H9 (cell line): ENCODE data around the gene PSMD1. TPM values are rescaled to one million over a fixed set of nuclear protein-coding genes. Genes with fewer than 3 reads are reported as not detected.

Experiments used
- DNase-seq: peaks from one replicate; pipeline ENCODE4 v3.0.0-alpha.2; 2017
- H2AFZ ChIP-seq: one replicate; pipeline ENCODE4 v1.6.1; 2013; ENCODE audit warnings: mild to moderate bottlenecking, low read length, control low read depth, moderate library complexity
- H2AK5ac ChIP-seq: 2 replicates; pipeline ENCODE4 v1.6.1; 2013; ENCODE audit warnings: low read length, control low read depth, mixed read lengths; ENCODE audit not compliant: insufficient read length
- H2BK120ac ChIP-seq: one replicate; pipeline ENCODE4 v1.6.1; 2013; ENCODE audit warnings: low read depth, mild to moderate bottlenecking, low read length, control low read depth, inconsistent platforms; ENCODE audit not compliant: poor library complexity, severe bottlenecking
- H2BK12ac ChIP-seq: 2 replicates; pipeline ENCODE4 v1.6.1; 2013; ENCODE audit warnings: low read length, control low read depth, mixed read lengths, low read depth; ENCODE audit not compliant: insufficient read length
- H2BK15ac ChIP-seq: 2 replicates; pipeline ENCODE4 v1.6.1; 2013; ENCODE audit warnings: low read depth, low read length, control low read depth
- H2BK20ac ChIP-seq: one replicate; pipeline ENCODE4 v1.6.1; 2013; ENCODE audit warnings: low read depth, mild to moderate bottlenecking, low read length, control low read depth, inconsistent platforms; ENCODE audit not compliant: poor library complexity, severe bottlenecking
- H2BK5ac ChIP-seq: 2 replicates; pipeline ENCODE4 v1.6.1; 2013; ENCODE audit warnings: low read length, control low read depth, mixed read lengths; ENCODE audit not compliant: insufficient read length
- H3K14ac ChIP-seq: 2 replicates; pipeline ENCODE4 v1.6.1; 2013; ENCODE audit warnings: low read length, control low read depth; ENCODE audit not compliant: insufficient read depth
- H3K18ac ChIP-seq: 2 replicates; pipeline ENCODE4 v1.6.1; 2013; ENCODE audit warnings: low read depth, mild to moderate bottlenecking, mixed read lengths, low read length, control low read depth; ENCODE audit not compliant: insufficient read length
- H3K23ac ChIP-seq: 2 replicates; pipeline ENCODE4 v1.6.1; 2013; ENCODE audit warnings: low read length, control low read depth, mixed read lengths, low read depth; ENCODE audit not compliant: insufficient read length
- H3K23me2 ChIP-seq: 2 replicates; pipeline ENCODE4 v1.6.1; 2013; ENCODE audit warnings: low read depth, mild to moderate bottlenecking, mixed read lengths, low read length, control low read depth; ENCODE audit not compliant: insufficient read length, poor library complexity, severe bottlenecking
- H3K27ac ChIP-seq: 2 replicates; pipeline ENCODE4 v1.5.1; 2013; ENCODE audit warnings: low read length, control low read depth, mixed read lengths, low read depth; ENCODE audit not compliant: insufficient read length
- H3K27me3 ChIP-seq: 2 replicates; pipeline ENCODE4 v1.6.1; 2013; ENCODE audit warnings: low read length, control low read depth, inconsistent platforms; ENCODE audit not compliant: insufficient read depth
- H3K4ac ChIP-seq: 2 replicates; pipeline ENCODE4 v1.6.1; 2013; ENCODE audit warnings: low read depth, mild to moderate bottlenecking, control low read depth, inconsistent platforms, low read length, moderate library complexity
- H3K4me1 ChIP-seq: 2 replicates; pipeline ENCODE4 v1.6.1; 2013; ENCODE audit warnings: low read length, control low read depth, inconsistent platforms; ENCODE audit not compliant: insufficient read depth
- H3K4me2 ChIP-seq: 2 replicates; pipeline ENCODE4 v1.6.1; 2013; ENCODE audit warnings: low read length, control low read depth, mixed read lengths; ENCODE audit not compliant: insufficient read length, insufficient read depth
- H3K56ac ChIP-seq: 2 replicates; pipeline ENCODE4 v1.6.1; 2013; ENCODE audit warnings: low read depth, mild to moderate bottlenecking, mixed read lengths, low read length, control low read depth; ENCODE audit not compliant: insufficient read length
- H3K79me1 ChIP-seq: 2 replicates; pipeline ENCODE4 v1.6.1; 2013; ENCODE audit warnings: low read depth, mild to moderate bottlenecking, moderate library complexity, low read length, control low read depth, inconsistent platforms; ENCODE audit not compliant: insufficient read depth, poor library complexity, severe bottlenecking
- H3K79me2 ChIP-seq: 2 replicates; pipeline ENCODE4 v1.6.1; 2013; ENCODE audit warnings: low read length, control low read depth, inconsistent platforms; ENCODE audit not compliant: insufficient read depth
- H3K9ac ChIP-seq: 2 replicates; pipeline ENCODE4 v1.6.1; 2013; ENCODE audit warnings: low read length, control low read depth, mixed read lengths; ENCODE audit not compliant: insufficient read length; ENCODE audit errors: extremely low read depth
- H3K9me3 ChIP-seq: one replicate; pipeline ENCODE4 v1.6.1; 2013; ENCODE audit warnings: low read depth, low read length, inconsistent platforms; ENCODE audit not compliant: control insufficient read depth
- H3T11ph ChIP-seq: one replicate; pipeline ENCODE4 v1.6.1; 2013; ENCODE audit warnings: mild to moderate bottlenecking, low read length, control low read depth, inconsistent platforms
- H4K20me1 ChIP-seq: one replicate; pipeline ENCODE4 v1.6.1; 2013; ENCODE audit not compliant: control insufficient read depth, insufficient read length, insufficient read depth
- H4K5ac ChIP-seq: 2 replicates; pipeline ENCODE4 v1.6.1; 2013; ENCODE audit warnings: low read depth, mild to moderate bottlenecking, mixed read lengths, low read length, control low read depth; ENCODE audit not compliant: insufficient read length
- H4K8ac ChIP-seq: replicated peaks from 2 replicates; pipeline ENCODE4 v1.6.1; 2013; ENCODE audit warnings: low read length, control low read depth, mixed read lengths, low read depth; ENCODE audit not compliant: insufficient read length
- H4K91ac ChIP-seq: 2 replicates; pipeline ENCODE4 v1.6.1; 2013; ENCODE audit warnings: low read depth, mild to moderate bottlenecking, moderate library complexity, mixed read lengths, low read length, control low read depth; ENCODE audit not compliant: insufficient read length
- H3K27ac Mint-ChIP-seq, 3 experiments: 2 replicates in 2 of 3; 3 replicates in 1 of 3; pipeline ENCODE4 v1.8.0; 2020 to 2021; ENCODE audit warnings: mixed read lengths in 3 of 3, mild to moderate bottlenecking in 1 of 3, moderate library complexity in 1 of 3
- H3K27me3 Mint-ChIP-seq: 2 replicates; pipeline ENCODE4 v1.8.0; 2021; ENCODE audit warnings: low read depth, mild to moderate bottlenecking, moderate library complexity, mixed read lengths
- H3K36me3 Mint-ChIP-seq, 3 experiments: 2 replicates in 2 of 3; 3 replicates in 1 of 3; pipeline ENCODE4 v1.8.0; 2020 to 2021; ENCODE audit warnings: low read depth in 3 of 3, mixed read lengths in 3 of 3; ENCODE audit not compliant: insufficient read depth in 1 of 3
- H3K4me1 Mint-ChIP-seq, 2 experiments: 2 replicates each; pipeline ENCODE4 v1.8.0; 2020; ENCODE audit warnings: mixed read lengths in 2 of 2
- H3K4me3 Mint-ChIP-seq, 2 experiments: 2 replicates in 1 of 2; 3 replicates in 1 of 2; pipeline ENCODE4 v1.8.0; 2020 to 2021; ENCODE audit warnings: mild to moderate bottlenecking in 2 of 2, mixed read lengths in 2 of 2, moderate library complexity in 1 of 2
- H3K9me3 Mint-ChIP-seq, 2 experiments: 2 replicates in 1 of 2; 3 replicates in 1 of 2; pipeline ENCODE4 v1.8.0; 2020; ENCODE audit warnings: mild to moderate bottlenecking in 2 of 2, mixed read lengths in 2 of 2, moderate library complexity in 1 of 2
- CTCF ChIP-seq: fragments of 200-600 bp; sonication (generic); conservative IDR thresholded peaks from 3 replicates; pipeline ENCODE4 v1.8.0; 2021; ENCODE audit warnings: antibody characterized with exemption, mild to moderate bottlenecking
- WGBS: extraction: QIAGEN DNeasy Blood & Tissue Kit; methylation state at CpG from one replicate; pipeline ENCODE4 v1.1.7; 2013; ENCODE audit warnings: missing lambda C conversion rate, low lambda C conversion rate, mixed read lengths; ENCODE audit not compliant: insufficient read length; ENCODE audit errors: extremely low coverage; 5-methylcytosine and 5-hydroxymethylcytosine counted together
- total RNA-seq: library from RNA; stranded (reverse); gene quantifications from 2 replicates; pipeline ENCODE4 v1.2.1, GENCODE V29; 2021

PSMD1 gene
- total RNA-seq, 1 experiment from 2014 or later: 166 TPM

GRCh38 chr2:231207734-231208133 is 151.1 kb downstream of the PSMD1 start:
- no CpG with 5 or more reads among the region's 4 CpGs for WGBS
- no peaks in the 10 kb centered on the region for H3K4me1 Mint-ChIP-seq

More at GRCh38 chr2:231207734-231208133, 151.1 kb downstream of the PSMD1 start:
- H3K14ac ChIP-seq: no peak overlapping the region
- H2BK20ac ChIP-seq: no peak overlapping the region
- H3K79me1 ChIP-seq: no peaks in the 10 kb centered on the region
- no peak overlapping the region for H2BK12ac ChIP-seq
- Mint-ChIP-seq H3K36me3 (peaks cover 7 to 63% (median 32%) of the 10 kb centered on the region in 3 experiments; a peak in 6 of 7 replicates), H3K4me3 (no peak overlapping the region; a peak in 1 of 5 replicates), H3K9me3 (peaks cover 3 to 5% of the 10 kb centered on the region in 2 experiments; a peak in 3 of 5 replicates), H3K27me3 (no peaks in the 10 kb centered on the region), H3K27ac (no peak overlapping the region)
- no peak overlapping the region for H2BK5ac ChIP-seq
- H3K4me1 ChIP-seq: no peaks in the 10 kb centered on the region
- no peak overlapping the region for H2AFZ ChIP-seq
- no peaks in the 10 kb centered on the region for H3K9me3 ChIP-seq
- H3K79me2 ChIP-seq: no peaks in the 10 kb centered on the region; the same call in 1 of the 2 replicates
- H3K18ac ChIP-seq: no peak overlapping the region
- no peak overlapping the region for H3K27ac ChIP-seq
- no peaks in the 10 kb centered on the region for H4K20me1 ChIP-seq
- no peak overlapping the region for H3K4ac ChIP-seq
- H4K8ac ChIP-seq: no peak overlapping the region
- H3K27me3 ChIP-seq: no peaks in the 10 kb centered on the region
- no peak overlapping the region for H3K4me2 ChIP-seq
- H4K91ac ChIP-seq: no peak overlapping the region
- no peaks in the 10 kb centered on the region for H3K23me2 ChIP-seq
- no peak for TF ChIP-seq CTCF
- no peak overlapping the region for H2BK120ac ChIP-seq
- H4K5ac ChIP-seq: no peak overlapping the region
- no peak overlapping the region for H3T11ph ChIP-seq
- H2AK5ac ChIP-seq: no peak overlapping the region
- H3K23ac ChIP-seq: no peak overlapping the region
- H2BK15ac ChIP-seq: no peak overlapping the region
- no peak overlapping the region for H3K9ac ChIP-seq
- DNase-seq: no peak
- no peak overlapping the region for H3K56ac ChIP-seq
